Measurements from ENCODE around the gene MID2. TPM values are rescaled to one million over a fixed set of nuclear protein-coding genes. Genes with fewer than 3 reads are reported as not detected.

The MID2 gene
- total and polyA plus RNA-seq, 2 donors (not counting 1 experiment from before 2014, with no cell fraction given): 11.8 to 17.5 TPM

DNA sequence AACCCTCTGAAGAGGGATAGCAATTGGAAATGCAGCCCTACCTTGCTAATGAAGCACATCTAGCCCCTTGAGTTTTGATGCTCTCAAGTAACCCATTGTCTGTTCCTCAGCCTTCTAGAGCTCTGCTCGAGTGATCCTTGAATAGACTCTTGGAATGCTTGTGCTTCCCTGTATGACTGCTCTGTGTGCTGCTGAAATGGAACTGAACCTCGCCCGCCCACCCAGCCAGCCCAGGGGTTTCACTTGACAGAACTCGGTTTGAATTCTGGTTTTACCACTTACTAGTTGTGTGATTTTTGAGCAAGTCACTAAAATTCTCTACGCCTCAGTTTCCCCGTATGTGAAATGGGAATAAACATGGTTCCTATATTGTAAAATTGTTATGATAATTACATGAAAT is 77.1 kb downstream of the MID2 start:
- H3K4me3 ChIP-seq (replicated peaks in 1 of 4; ENCODE audit: control extremely low read depth in 1 of 4, insufficient read depth in 1 of 4, low read depth in 3 of 4, low read length in 4 of 4): no peak overlapping the region
- H4K20me1 ChIP-seq (ENCODE audit: control insufficient read depth, extremely low read depth, insufficient read depth, low read length): no peaks in the 10 kb centered on the region
- H3K79me2 ChIP-seq (ENCODE audit: control insufficient read depth, insufficient read depth, low read length): no peaks in the 10 kb centered on the region
- no peaks in the 10 kb centered on the region for H3K36me3 ChIP-seq (ENCODE audit: control insufficient read depth, insufficient read depth, low read length)
- no peak overlapping the region for H2AFZ ChIP-seq (ENCODE audit: low read length)
- no peak for TF ChIP-seq EZH2 (IDR thresholded peaks at IDR 0.05; ENCODE audit: low read length, missing control alignments)
- TF ChIP-seq, protein P1, sequence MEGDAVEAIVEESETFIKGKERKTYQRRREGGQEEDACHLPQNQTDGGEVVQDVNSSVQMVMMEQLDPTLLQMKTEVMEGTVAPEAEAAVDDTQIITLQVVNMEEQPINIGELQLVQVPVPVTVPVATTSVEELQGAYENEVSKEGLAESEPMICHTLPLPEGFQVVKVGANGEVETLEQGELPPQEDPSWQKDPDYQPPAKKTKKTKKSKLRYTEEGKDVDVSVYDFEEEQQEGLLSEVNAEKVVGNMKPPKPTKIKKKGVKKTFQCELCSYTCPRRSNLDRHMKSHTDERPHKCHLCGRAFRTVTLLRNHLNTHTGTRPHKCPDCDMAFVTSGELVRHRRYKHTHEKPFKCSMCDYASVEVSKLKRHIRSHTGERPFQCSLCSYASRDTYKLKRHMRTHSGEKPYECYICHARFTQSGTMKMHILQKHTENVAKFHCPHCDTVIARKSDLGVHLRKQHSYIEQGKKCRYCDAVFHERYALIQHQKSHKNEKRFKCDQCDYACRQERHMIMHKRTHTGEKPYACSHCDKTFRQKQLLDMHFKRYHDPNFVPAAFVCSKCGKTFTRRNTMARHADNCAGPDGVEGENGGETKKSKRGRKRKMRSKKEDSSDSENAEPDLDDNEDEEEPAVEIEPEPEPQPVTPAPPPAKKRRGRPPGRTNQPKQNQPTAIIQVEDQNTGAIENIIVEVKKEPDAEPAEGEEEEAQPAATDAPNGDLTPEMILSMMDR (conservative IDR thresholded peaks at IDR 0.05 in 1 of 2, IDR thresholded peaks at IDR 0.05 in 1 of 2; ENCODE audit: low read depth in 1 of 2, low read length in 2 of 2): no peak
- H3K27me3 ChIP-seq (ENCODE audit: control insufficient read depth, insufficient read depth, low read length): no peaks in the 10 kb centered on the region
- H3K9ac ChIP-seq (ENCODE audit: insufficient read depth, low read length): no peak overlapping the region
- H3K27ac ChIP-seq (ENCODE audit: insufficient read depth, low read length): no peak overlapping the region
- no peak for DNase-seq (ENCODE audit: low read depth in 2 of 2)
- no peaks in the 10 kb centered on the region for H3K9me3 ChIP-seq (ENCODE audit: control insufficient read depth, insufficient read depth, low read depth, low read length)
- no peak overlapping the region for H3K4me2 ChIP-seq (ENCODE audit: extremely low read depth, insufficient read depth, low read length)
- H3K4me1 ChIP-seq (ENCODE audit: control insufficient read depth, extremely low read depth, insufficient read depth, low read length): no peaks in the 10 kb centered on the region

DNA sequence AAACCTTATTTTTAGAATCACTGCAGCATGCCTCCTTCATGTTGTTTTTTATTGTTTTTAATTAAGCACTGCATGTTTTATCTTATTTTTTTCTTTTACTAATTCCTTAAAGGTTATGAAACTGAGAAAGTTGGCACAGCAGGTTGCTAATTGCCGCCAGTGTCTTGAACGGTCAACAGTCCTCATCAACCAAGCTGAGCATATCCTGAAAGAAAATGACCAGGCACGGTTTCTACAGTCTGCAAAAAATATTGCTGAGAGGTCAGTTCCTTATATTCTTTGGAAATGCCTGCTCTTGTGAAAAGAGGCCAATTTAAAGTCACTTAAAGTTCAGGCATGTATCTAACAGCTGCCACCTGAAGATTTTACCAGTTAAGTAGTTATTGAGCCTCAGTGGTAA is 79.7 kb downstream of the MID2 start:
- H3K9me3 ChIP-seq (ENCODE audit: control insufficient read depth, insufficient read depth, low read depth, low read length): no peaks in the 10 kb centered on the region
- H3K4me2 ChIP-seq (ENCODE audit: extremely low read depth, insufficient read depth, low read length): no peak overlapping the region
- no peak overlapping the region for H3K27ac ChIP-seq (ENCODE audit: insufficient read depth, low read length)
- no peak for DNase-seq (ENCODE audit: low read depth in 2 of 2)
- H3K4me1 ChIP-seq (ENCODE audit: control insufficient read depth, extremely low read depth, insufficient read depth, low read length): no peaks in the 10 kb centered on the region
- TF ChIP-seq EZH2 (IDR thresholded peaks at IDR 0.05; ENCODE audit: low read length, missing control alignments): no peak
- TF ChIP-seq, protein P1 (conservative IDR thresholded peaks at IDR 0.05 in 1 of 2, IDR thresholded peaks at IDR 0.05 in 1 of 2; ENCODE audit: low read depth in 1 of 2, low read length in 2 of 2): no peak
- no peak overlapping the region for H2AFZ ChIP-seq (ENCODE audit: low read length)
- H3K9ac ChIP-seq (ENCODE audit: insufficient read depth, low read length): no peak overlapping the region
- no peaks in the 10 kb centered on the region for H4K20me1 ChIP-seq (ENCODE audit: control insufficient read depth, extremely low read depth, insufficient read depth, low read length)
- H3K36me3 ChIP-seq (ENCODE audit: control insufficient read depth, insufficient read depth, low read length): no peaks in the 10 kb centered on the region
- no peak overlapping the region for H3K4me3 ChIP-seq (replicated peaks in 1 of 4; ENCODE audit: control extremely low read depth in 1 of 4, insufficient read depth in 1 of 4, low read depth in 3 of 4, low read length in 4 of 4)
- H3K27me3 ChIP-seq (ENCODE audit: control insufficient read depth, insufficient read depth, low read length): no peaks in the 10 kb centered on the region
- no peaks in the 10 kb centered on the region for H3K79me2 ChIP-seq (ENCODE audit: control insufficient read depth, insufficient read depth, low read length)

DNA sequence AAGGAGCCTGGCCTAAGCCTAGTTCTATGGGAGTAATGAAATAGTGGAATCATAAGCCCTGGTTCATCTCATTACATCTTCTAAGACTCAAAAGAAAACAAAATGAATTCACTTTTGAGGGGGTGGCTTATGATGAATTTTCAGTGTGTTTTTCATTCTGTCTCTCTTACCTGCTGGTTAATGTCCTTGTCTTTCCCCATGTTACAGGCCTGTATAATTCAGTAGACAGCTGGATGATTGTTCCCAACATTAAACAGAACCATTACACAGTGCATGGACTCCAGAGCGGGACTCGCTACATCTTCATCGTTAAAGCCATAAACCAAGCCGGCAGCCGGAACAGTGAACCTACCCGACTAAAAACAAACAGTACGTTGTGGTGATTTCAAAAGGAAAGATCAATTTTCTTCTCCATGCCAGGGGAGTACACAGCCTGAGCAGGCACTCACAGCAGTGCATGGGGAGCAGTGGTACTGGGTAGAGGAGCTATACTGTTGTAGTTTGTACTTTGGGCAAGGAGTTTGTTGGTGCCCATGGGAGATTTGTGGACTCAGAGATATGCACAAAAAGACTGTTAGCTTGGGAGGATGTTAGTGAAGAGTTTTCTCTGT is 98.6 kb downstream of the MID2 start:
- Histone ChIP-seq H3K27ac (ENCODE audit: insufficient read depth, low read length) (no peak overlapping the region), H2AFZ (ENCODE audit: low read length) (no peak overlapping the region), H3K27me3 (ENCODE audit: control insufficient read depth, insufficient read depth, low read length) (no peaks in the 10 kb centered on the region), H3K9ac (ENCODE audit: insufficient read depth, low read length) (no peak overlapping the region), H3K79me2 (ENCODE audit: control insufficient read depth, insufficient read depth, low read length) (no peaks in the 10 kb centered on the region), H4K20me1 (ENCODE audit: control insufficient read depth, extremely low read depth, insufficient read depth, low read length) (no peaks in the 10 kb centered on the region), H3K36me3 (ENCODE audit: control insufficient read depth, insufficient read depth, low read length) (no peaks in the 10 kb centered on the region), H3K4me2 (ENCODE audit: extremely low read depth, insufficient read depth, low read length) (no peak overlapping the region), H3K4me3 (replicated peaks in 1 of 4; ENCODE audit: control extremely low read depth in 1 of 4, insufficient read depth in 1 of 4, low read depth in 3 of 4, low read length in 4 of 4) (no peak overlapping the region), H3K4me1 (ENCODE audit: control insufficient read depth, extremely low read depth, insufficient read depth, low read length) (no peaks in the 10 kb centered on the region), H3K9me3 (ENCODE audit: control insufficient read depth, insufficient read depth, low read depth, low read length) (no peaks in the 10 kb centered on the region)
- TF ChIP-seq EZH2 (IDR thresholded peaks at IDR 0.05; ENCODE audit: low read length, missing control alignments): no peak
- TF ChIP-seq, protein P1 (conservative IDR thresholded peaks at IDR 0.05 in 1 of 2, IDR thresholded peaks at IDR 0.05 in 1 of 2; ENCODE audit: low read depth in 1 of 2, low read length in 2 of 2): no peak
- DNase-seq (ENCODE audit: low read depth in 2 of 2): no peak

All from fibroblast of lung (primary cell).